ENCODE measurements around the gene SMURF2. TPM values are rescaled to one million over a fixed set of nuclear protein-coding genes. Genes with fewer than 3 reads are reported as not detected.

The SMURF2 gene
- total and polyA plus RNA-seq, 2 experiments from 2014 or later: 17.1 to 31.3 TPM

- Histone ChIP-seq H3K9me3 (ENCODE audit: low read depth) (no peaks in the 10 kb centered on the region), H3K4me1 (ENCODE audit: insufficient read depth) (peaks cover 13% of the 10 kb centered on the region), H2AFZ (no peak overlapping the region), H3K36me3 (replicated peaks; ENCODE audit: insufficient read depth, low read depth) (peaks cover 8% of the 10 kb centered on the region), H3K79me2 (peaks cover 82% of the 10 kb centered on the region), H3K4me3 (peak overlapping the region; percentile 93), H4K20me1 (ENCODE audit: insufficient read depth, poor library complexity, severe bottlenecking) (peaks cover 76% of the 10 kb centered on the region), H3K9me2 (replicated peaks; ENCODE audit: insufficient read depth) (no peaks in the 10 kb centered on the region), H3K27ac (peak overlapping the region; percentile 100), H3K4me2 (peak overlapping the region; percentile 88), H3K27me3 (no peaks in the 10 kb centered on the region)
- DNase-seq (ENCODE audit: low spot score): no peak
- TF ChIP-seq EZH2 (IDR thresholded peaks at IDR 0.05; ENCODE audit: borderline replicate concordance) (no peak), CTCF (IDR thresholded peaks at IDR 0.05; ENCODE audit: poor library complexity) (no peak)
- 46% methylated on average over 7 of the region's 7 CpGs for WGBS (ENCODE audit: low lambda C conversion rate, missing lambda C conversion rate)
These were observed 158.0 kb downstream of the SMURF2 start for GRCh38 chr17:64503821-64504768.

- Histone ChIP-seq H3K4me1 (ENCODE audit: insufficient read depth) (peaks cover 18% of the 10 kb centered on the region), H3K4me2 (peak overlapping the region; percentile 88), H3K79me2 (peaks cover 77% of the 10 kb centered on the region), H3K27me3 (no peaks in the 10 kb centered on the region), H3K36me3 (replicated peaks; ENCODE audit: insufficient read depth, low read depth) (peaks cover 13% of the 10 kb centered on the region), H3K4me3 (no peak overlapping the region), H3K27ac (peak overlapping the region; percentile 9), H2AFZ (no peak overlapping the region), H3K9me2 (replicated peaks; ENCODE audit: insufficient read depth) (no peaks in the 10 kb centered on the region), H3K9me3 (ENCODE audit: low read depth) (no peaks in the 10 kb centered on the region), H4K20me1 (ENCODE audit: insufficient read depth, poor library complexity, severe bottlenecking) (peaks cover 76% of the 10 kb centered on the region)
- WGBS (ENCODE audit: low lambda C conversion rate, missing lambda C conversion rate): 87% methylated on average over 5 of the region's 5 CpGs
- TF ChIP-seq EZH2phosphoT487 (IDR thresholded peaks at IDR 0.05; ENCODE audit: low read depth, severe bottlenecking, unreplicated experiment) (no peak), CTCF (IDR thresholded peaks at IDR 0.05; ENCODE audit: poor library complexity) (no peak), EZH2 (IDR thresholded peaks at IDR 0.05; ENCODE audit: borderline replicate concordance) (no peak)
- no peak for DNase-seq (ENCODE audit: low spot score)
These were observed 158.8 kb downstream of the SMURF2 start for GRCh38 chr17:64503341-64503740.

GRCh38 chr17:64502809-64503208, 159.3 kb downstream of the SMURF2 start:
- no peak for TF ChIP-seq EZH2 (IDR thresholded peaks at IDR 0.05; ENCODE audit: borderline replicate concordance)
- no peak for TF ChIP-seq EZH2phosphoT487 (IDR thresholded peaks at IDR 0.05; ENCODE audit: low read depth, severe bottlenecking, unreplicated experiment)
- no peak for TF ChIP-seq CTCF (IDR thresholded peaks at IDR 0.05; ENCODE audit: poor library complexity)
- Histone ChIP-seq H3K79me2 (peaks cover 72% of the 10 kb centered on the region), H3K27ac (peak overlapping the region; percentile 9), H3K4me3 (no peak overlapping the region), H3K36me3 (replicated peaks; ENCODE audit: insufficient read depth, low read depth) (peaks cover 13% of the 10 kb centered on the region), H2AFZ (no peak overlapping the region), H3K4me1 (ENCODE audit: insufficient read depth) (peaks cover 23% of the 10 kb centered on the region), H3K4me2 (peak overlapping the region; percentile 88), H4K20me1 (ENCODE audit: insufficient read depth, poor library complexity, severe bottlenecking) (peaks cover 75% of the 10 kb centered on the region), H3K9me3 (ENCODE audit: low read depth) (no peaks in the 10 kb centered on the region), H3K27me3 (no peaks in the 10 kb centered on the region), H3K9me2 (replicated peaks; ENCODE audit: insufficient read depth) (no peaks in the 10 kb centered on the region)
- 85% methylated on average over 2 of the region's 2 CpGs for WGBS (ENCODE audit: low lambda C conversion rate, missing lambda C conversion rate)
- DNase-seq (ENCODE audit: low spot score): no peak

Data from hepatocyte (in vitro differentiated cells).